ENCODE results near the gene NBEAL1. TPM values are rescaled to one million over a fixed set of nuclear protein-coding genes. Genes with fewer than 3 reads are reported as not detected.

Gene NBEAL1
- total RNA-seq, 1 experiment from 2014 or later, result 17.0 TPM

DNA sequence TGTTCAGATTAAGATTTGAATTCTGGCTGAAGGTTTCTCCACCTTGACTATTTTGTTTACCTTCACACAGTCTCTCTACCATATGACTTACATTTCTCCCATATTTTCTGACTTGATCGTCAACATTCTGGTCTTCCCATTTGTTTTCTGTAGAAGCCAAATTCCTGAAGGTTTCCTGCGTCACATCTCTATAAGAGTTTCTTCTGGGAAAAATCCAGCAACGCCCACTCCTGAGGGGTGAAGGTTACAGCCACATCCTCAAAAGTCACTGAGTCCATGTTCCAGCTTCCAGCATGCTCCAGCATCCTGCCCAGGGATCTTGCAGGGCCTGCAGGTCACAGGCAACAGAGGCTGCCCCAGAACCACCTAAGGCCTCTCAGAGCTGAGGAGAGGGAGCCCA is 47.5 kb downstream of the NBEAL1 start:
- Histone ChIP-seq H3K79me2 (ENCODE audit: insufficient read depth, low read length) (no peaks in the 10 kb centered on the region), H3K9me3 (ENCODE audit: control insufficient read depth in 1 of 2, insufficient read depth in 1 of 2, low read depth in 1 of 2, low read length in 2 of 2) (no peaks in the 10 kb centered on the region), H3K27me3 (ENCODE audit: insufficient read depth, low read length) (no peaks in the 10 kb centered on the region), H3K4me3 (replicated peaks in 1 of 2; ENCODE audit: low read depth in 1 of 2, low read length in 2 of 2) (no peak overlapping the region), H4K20me1 (ENCODE audit: insufficient read depth) (no peaks in the 10 kb centered on the region), H3K4me1 (ENCODE audit: control insufficient read depth in 1 of 2, insufficient read depth in 2 of 2, low read length in 2 of 2) (peaks cover 0 to 9% of the 10 kb centered on the region in 2 experiments; a peak in 2 of 4 replicates), H3K9me2 (ENCODE audit: insufficient read depth) (no peaks in the 10 kb centered on the region), H3K27ac (ENCODE audit: low read depth, low read length) (no peak overlapping the region), H2AFZ (ENCODE audit: low read depth, low read length, poor library complexity, severe bottlenecking) (no peak overlapping the region), H3K36me3 (ENCODE audit: control insufficient read depth in 1 of 2, insufficient read depth in 2 of 2, low read length in 2 of 2) (no peaks in the 10 kb centered on the region), H3K4me2 (ENCODE audit: low read length) (no peak overlapping the region), H3K9ac (ENCODE audit: low read length) (no peak overlapping the region)
- POLR2A ChIA-PET, result no interaction called here
- CTCF ChIA-PET, result no interaction called here
- RAD21 ChIA-PET (ENCODE audit: low non-redundant PET in 1 of 2, low total read pairs in 2 of 2, uncharacterized antibody in 2 of 2, unreplicated experiment in 2 of 2), result no interaction called here
- ATAC-seq (no peak), DNase-seq (ENCODE audit: low read depth, low spot score) (no peak)
- TF ChIP-seq, protein P1, sequence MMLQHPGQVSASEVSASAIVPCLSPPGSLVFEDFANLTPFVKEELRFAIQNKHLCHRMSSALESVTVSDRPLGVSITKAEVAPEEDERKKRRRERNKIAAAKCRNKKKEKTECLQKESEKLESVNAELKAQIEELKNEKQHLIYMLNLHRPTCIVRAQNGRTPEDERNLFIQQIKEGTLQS (IDR thresholded peaks at IDR 0.05), result no peak
- TF ChIP-seq ZFX (IDR thresholded peaks at IDR 0.05), result no peak
- no peak for TF ChIP-seq CEBPB (IDR thresholded peaks at IDR 0.05; ENCODE audit: low read depth)
- TF ChIP-seq FOSL1 (IDR thresholded peaks at IDR 0.05; ENCODE audit: low read depth), result no peak
- no peak for TF ChIP-seq SP1 (IDR thresholded peaks at IDR 0.05; ENCODE audit: low read depth)
- no peak for TF ChIP-seq ZNF274 (IDR thresholded peaks at IDR 0.05; ENCODE audit: low read depth, low read length)
- TF ChIP-seq, protein P2, sequence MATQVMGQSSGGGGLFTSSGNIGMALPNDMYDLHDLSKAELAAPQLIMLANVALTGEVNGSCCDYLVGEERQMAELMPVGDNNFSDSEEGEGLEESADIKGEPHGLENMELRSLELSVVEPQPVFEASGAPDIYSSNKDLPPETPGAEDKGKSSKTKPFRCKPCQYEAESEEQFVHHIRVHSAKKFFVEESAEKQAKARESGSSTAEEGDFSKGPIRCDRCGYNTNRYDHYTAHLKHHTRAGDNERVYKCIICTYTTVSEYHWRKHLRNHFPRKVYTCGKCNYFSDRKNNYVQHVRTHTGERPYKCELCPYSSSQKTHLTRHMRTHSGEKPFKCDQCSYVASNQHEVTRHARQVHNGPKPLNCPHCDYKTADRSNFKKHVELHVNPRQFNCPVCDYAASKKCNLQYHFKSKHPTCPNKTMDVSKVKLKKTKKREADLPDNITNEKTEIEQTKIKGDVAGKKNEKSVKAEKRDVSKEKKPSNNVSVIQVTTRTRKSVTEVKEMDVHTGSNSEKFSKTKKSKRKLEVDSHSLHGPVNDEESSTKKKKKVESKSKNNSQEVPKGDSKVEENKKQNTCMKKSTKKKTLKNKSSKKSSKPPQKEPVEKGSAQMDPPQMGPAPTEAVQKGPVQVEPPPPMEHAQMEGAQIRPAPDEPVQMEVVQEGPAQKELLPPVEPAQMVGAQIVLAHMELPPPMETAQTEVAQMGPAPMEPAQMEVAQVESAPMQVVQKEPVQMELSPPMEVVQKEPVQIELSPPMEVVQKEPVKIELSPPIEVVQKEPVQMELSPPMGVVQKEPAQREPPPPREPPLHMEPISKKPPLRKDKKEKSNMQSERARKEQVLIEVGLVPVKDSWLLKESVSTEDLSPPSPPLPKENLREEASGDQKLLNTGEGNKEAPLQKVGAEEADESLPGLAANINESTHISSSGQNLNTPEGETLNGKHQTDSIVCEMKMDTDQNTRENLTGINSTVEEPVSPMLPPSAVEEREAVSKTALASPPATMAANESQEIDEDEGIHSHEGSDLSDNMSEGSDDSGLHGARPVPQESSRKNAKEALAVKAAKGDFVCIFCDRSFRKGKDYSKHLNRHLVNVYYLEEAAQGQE (IDR thresholded peaks at IDR 0.05; ENCODE audit: low read depth), result no peak
- TF ChIP-seq RAD21 (IDR thresholded peaks at IDR 0.05; ENCODE audit: low read depth), result no peak
- no peak for TF ChIP-seq JUND (IDR thresholded peaks at IDR 0.05)
- TF ChIP-seq SIN3A (IDR thresholded peaks at IDR 0.05; ENCODE audit: low read depth), result no peak
- TF ChIP-seq, protein P3, sequence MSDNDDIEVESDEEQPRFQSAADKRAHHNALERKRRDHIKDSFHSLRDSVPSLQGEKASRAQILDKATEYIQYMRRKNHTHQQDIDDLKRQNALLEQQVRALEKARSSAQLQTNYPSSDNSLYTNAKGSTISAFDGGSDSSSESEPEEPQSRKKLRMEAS (IDR thresholded peaks at IDR 0.05), result no peak
- TF ChIP-seq, protein P4, sequence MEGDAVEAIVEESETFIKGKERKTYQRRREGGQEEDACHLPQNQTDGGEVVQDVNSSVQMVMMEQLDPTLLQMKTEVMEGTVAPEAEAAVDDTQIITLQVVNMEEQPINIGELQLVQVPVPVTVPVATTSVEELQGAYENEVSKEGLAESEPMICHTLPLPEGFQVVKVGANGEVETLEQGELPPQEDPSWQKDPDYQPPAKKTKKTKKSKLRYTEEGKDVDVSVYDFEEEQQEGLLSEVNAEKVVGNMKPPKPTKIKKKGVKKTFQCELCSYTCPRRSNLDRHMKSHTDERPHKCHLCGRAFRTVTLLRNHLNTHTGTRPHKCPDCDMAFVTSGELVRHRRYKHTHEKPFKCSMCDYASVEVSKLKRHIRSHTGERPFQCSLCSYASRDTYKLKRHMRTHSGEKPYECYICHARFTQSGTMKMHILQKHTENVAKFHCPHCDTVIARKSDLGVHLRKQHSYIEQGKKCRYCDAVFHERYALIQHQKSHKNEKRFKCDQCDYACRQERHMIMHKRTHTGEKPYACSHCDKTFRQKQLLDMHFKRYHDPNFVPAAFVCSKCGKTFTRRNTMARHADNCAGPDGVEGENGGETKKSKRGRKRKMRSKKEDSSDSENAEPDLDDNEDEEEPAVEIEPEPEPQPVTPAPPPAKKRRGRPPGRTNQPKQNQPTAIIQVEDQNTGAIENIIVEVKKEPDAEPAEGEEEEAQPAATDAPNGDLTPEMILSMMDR (IDR thresholded peaks at IDR 0.05 in 2 of 3, conservative IDR thresholded peaks at IDR 0.05 in 1 of 3; ENCODE audit: borderline replicate concordance in 1 of 3, insufficient read depth in 1 of 3, low read depth in 2 of 3, low read length in 2 of 3), result no peak
- TF ChIP-seq, protein P5, sequence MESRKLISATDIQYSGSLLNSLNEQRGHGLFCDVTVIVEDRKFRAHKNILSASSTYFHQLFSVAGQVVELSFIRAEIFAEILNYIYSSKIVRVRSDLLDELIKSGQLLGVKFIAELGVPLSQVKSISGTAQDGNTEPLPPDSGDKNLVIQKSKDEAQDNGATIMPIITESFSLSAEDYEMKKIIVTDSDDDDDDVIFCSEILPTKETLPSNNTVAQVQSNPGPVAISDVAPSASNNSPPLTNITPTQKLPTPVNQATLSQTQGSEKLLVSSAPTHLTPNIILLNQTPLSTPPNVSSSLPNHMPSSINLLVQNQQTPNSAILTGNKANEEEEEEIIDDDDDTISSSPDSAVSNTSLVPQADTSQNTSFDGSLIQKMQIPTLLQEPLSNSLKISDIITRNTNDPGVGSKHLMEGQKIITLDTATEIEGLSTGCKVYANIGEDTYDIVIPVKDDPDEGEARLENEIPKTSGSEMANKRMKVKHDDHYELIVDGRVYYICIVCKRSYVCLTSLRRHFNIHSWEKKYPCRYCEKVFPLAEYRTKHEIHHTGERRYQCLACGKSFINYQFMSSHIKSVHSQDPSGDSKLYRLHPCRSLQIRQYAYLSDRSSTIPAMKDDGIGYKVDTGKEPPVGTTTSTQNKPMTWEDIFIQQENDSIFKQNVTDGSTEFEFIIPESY (IDR thresholded peaks at IDR 0.05; ENCODE audit: extremely low read depth, insufficient replicate concordance, low read length), result no peak
- TF ChIP-seq YY1 (IDR thresholded peaks at IDR 0.05; ENCODE audit: extremely low read depth, insufficient replicate concordance, low read depth, low read length), result no peak
- TF ChIP-seq SRF (IDR thresholded peaks at IDR 0.05; ENCODE audit: low read depth), result no peak
- BruUV-seq (replicated peaks), result no TSS peak
- intact Hi-C loops (cut with micrococcal nuclease), result no loop called here

Data from HCT116 (cell line).